Prostate gland (tissue), 2 donors: ENCODE data around the gene HAUS1.

ENCODE experiments used
- CTCF ChIP-seq, 4 experiments: fragments of 200-600 bp in 2 of 4; fragments of 450-650 bp in 2 of 4; sonication (generic) in 2 of 4; IDR thresholded peaks; 1 replicate in 3 of 4; 2 replicates in 1 of 4; pipeline ENCODE4 v1.5.1; 2016 to 2019; ENCODE audit warnings: antibody characterized with exemption in 4 of 4, mild to moderate bottlenecking in 2 of 4, moderate library complexity in 2 of 4
- POLR2A ChIP-seq: fragments of 450-650 bp; IDR thresholded peaks from one replicate; pipeline ENCODE4 v1.6.1; 2016; ENCODE audit warnings: antibody characterized with exemption, mild to moderate bottlenecking
- POLR2AphosphoS5 ChIP-seq: sonication (generic); formaldehyde crosslinking; IDR thresholded peaks from one replicate; pipeline ENCODE4 v1.6.1; 2017; ENCODE audit warnings: antibody characterized with exemption

DNA sequence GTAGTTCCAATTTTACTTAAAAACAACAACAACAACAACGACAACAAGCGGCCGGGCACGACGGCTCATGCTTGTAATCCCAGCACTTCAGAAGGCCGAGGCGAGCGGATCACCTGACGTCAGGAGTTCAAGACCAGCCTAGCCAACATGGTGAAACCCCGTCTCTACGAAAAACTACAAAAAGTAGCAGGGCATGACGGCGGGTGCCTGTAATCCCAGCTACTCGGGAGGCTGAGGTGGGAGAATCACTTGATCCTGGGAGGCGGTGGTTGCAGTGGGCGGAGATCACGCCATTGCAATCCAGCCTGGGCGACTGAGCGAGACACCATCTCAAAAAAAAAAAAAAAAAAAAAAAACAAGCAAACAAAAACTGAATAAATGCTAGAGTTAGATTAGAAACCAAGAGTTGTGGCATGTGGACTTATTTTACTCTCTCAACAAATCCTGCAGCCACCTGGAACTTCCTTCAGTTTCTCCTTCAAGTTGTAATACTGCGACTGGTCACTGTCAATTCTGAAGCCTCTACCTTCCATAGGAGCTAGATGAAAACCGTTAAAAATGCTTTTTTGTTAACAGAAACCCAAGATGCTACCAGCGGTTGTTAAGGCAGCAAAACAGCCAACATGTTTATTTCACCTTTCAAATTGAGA, 7.4 kb upstream of the HAUS1 start:
- TF ChIP-seq CTCF (IDR thresholded peaks at IDR 0.05) (no peak), POLR2A (no peak), POLR2AphosphoS5 (no peak)
